Uterus (tissue), 4 donors: ENCODE data around the gene GPR162. TPM values are rescaled to one million over a fixed set of nuclear protein-coding genes. Genes with fewer than 3 reads are reported as not detected.

ENCODE experiments used
- DNase-seq, 2 donors: peaks; one replicate each; pipeline ENCODE4 v3.0.0-alpha.2; 2019 to 2020
- H3K27ac ChIP-seq, 2 donors: fragments of 200-600 bp; sonication (generic); 1 replicate in 1 of 2; 2 replicates in 1 of 2; pipeline ENCODE4 v1.5.1; 2016 to 2018
- H3K27me3 ChIP-seq, 2 donors: fragments of 200-600 bp; sonication (generic); one replicate each; pipeline ENCODE4 v1.5.1; 2018 to 2019; ENCODE audit warnings: control low read depth in 1 of 2
- H3K36me3 ChIP-seq, 2 donors: fragments of 200-600 bp; sonication (generic); one replicate each; pipeline ENCODE4 v1.5.1; 2019; ENCODE audit warnings: control low read depth in 1 of 2
- H3K4me1 ChIP-seq, 2 donors: fragments of 200-600 bp; sonication (generic); one replicate each; pipeline ENCODE4 v1.5.1; 2018 to 2019; ENCODE audit warnings: control low read depth in 1 of 2
- H3K4me3 ChIP-seq, 2 donors: fragments of 200-600 bp; sonication (generic); 1 replicate in 1 of 2; 2 replicates in 1 of 2; pipeline ENCODE4 v1.5.1; 2018 to 2019; ENCODE audit warnings: mild to moderate bottlenecking in 1 of 2
- H3K9me3 ChIP-seq, 2 donors: fragments of 200-600 bp; sonication (generic); one replicate each; pipeline ENCODE4 v1.5.1; 2019; ENCODE audit warnings: control low read depth in 1 of 2
- POLR2A ChIP-seq, 2 donors: fragments of 450-650 bp; IDR thresholded peaks; one replicate each; pipeline ENCODE4 v1.6.1; 2016; ENCODE audit warnings: antibody characterized with exemption in 2 of 2, mild to moderate bottlenecking in 1 of 2, moderate library complexity in 1 of 2
- intact Hi-C: fragments of 100-400 bp; cut with DNase I; formaldehyde crosslinking; loops from one replicate; pipeline ENCODE4 v1.15.1; 2023; ENCODE audit warnings: low total_unique reads
- total RNA-seq, 4 donors: library from RNA; depleted of rRNA in 3 of 4; stranded (reverse); fragments of >200 nt in 3 of 4; gene quantifications; one replicate each; pipeline versions ENCODE4 v1.1.0 to v1.2.4, GENCODE V29; 2014 to 2023
- TF ChIP-seq, protein P1 (sequence below), 4 experiments: fragments of 200-600 bp in 2 of 4; fragments of 450-650 bp in 2 of 4; sonication (generic) in 2 of 4; IDR thresholded peaks; one replicate each; pipeline ENCODE4 v1.5.1; 2016 to 2019; ENCODE audit warnings: antibody characterized with exemption in 4 of 4, mild to moderate bottlenecking in 2 of 4, moderate library complexity in 1 of 4
- donor health status: DM: yes; HTN: yes; CAD: no.

GPR162 gene
- total RNA-seq, 4 donors from 2014 or later: 0.29 to 23.1 (median 3.4) TPM

DNA sequence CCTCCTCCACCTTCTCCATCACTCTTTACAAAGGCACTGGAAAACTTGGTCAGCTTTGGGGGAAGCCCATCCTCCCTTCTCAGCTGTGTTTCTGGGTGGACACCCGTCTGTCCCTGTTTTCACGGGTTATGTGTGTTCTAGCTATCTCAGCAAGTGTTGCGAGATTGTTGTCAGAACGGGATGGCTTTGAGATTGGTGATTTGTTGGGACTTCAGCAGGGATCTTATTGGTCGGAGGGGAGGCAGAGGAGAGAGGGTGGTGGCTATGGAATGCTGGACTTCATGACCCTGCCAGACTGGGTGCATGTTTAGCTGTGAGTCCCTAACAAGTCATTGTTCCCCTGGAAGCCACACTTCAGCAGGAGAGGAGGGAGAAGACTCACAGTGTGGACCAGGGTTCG is 32.4 kb downstream of the GPR162 start:
- H3K27ac ChIP-seq: no peak overlapping the region
- no peak overlapping the region for H3K4me3 ChIP-seq
- intact Hi-C loops: no loop called here
- no peak for DNase-seq
- TF ChIP-seq POLR2A (IDR thresholded peaks at IDR 0.05): no peak
- TF ChIP-seq, protein P1, sequence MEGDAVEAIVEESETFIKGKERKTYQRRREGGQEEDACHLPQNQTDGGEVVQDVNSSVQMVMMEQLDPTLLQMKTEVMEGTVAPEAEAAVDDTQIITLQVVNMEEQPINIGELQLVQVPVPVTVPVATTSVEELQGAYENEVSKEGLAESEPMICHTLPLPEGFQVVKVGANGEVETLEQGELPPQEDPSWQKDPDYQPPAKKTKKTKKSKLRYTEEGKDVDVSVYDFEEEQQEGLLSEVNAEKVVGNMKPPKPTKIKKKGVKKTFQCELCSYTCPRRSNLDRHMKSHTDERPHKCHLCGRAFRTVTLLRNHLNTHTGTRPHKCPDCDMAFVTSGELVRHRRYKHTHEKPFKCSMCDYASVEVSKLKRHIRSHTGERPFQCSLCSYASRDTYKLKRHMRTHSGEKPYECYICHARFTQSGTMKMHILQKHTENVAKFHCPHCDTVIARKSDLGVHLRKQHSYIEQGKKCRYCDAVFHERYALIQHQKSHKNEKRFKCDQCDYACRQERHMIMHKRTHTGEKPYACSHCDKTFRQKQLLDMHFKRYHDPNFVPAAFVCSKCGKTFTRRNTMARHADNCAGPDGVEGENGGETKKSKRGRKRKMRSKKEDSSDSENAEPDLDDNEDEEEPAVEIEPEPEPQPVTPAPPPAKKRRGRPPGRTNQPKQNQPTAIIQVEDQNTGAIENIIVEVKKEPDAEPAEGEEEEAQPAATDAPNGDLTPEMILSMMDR (IDR thresholded peaks at IDR 0.05): no peak
- no peaks in the 10 kb centered on the region for H3K9me3 ChIP-seq
- H3K4me1 ChIP-seq: no peaks in the 10 kb centered on the region
- no peaks in the 10 kb centered on the region for H3K27me3 ChIP-seq
- no peaks in the 10 kb centered on the region for H3K36me3 ChIP-seq

DNA sequence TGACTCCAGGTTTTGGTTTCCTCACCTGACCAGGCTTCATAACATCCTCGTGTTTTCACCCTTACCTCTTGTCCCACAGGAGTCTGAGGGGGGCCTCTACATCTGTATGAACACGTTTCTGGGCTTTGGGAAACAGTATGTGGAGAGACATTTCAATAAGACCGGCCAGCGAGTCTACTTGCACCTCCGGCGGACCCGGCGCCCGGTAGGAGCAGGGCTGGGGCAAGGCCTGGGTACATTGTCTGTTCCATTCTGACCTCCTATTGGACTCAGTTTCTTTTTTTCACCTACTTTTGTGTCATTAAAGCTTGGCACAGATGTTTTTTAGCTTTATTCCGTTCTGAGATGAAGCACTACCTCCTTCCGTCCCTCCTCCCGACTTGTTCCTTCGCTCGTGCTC is 33.7 kb downstream of the GPR162 start:
- H3K27me3 ChIP-seq: no peaks in the 10 kb centered on the region
- intact Hi-C loops: no loop called here
- no peaks in the 10 kb centered on the region for H3K9me3 ChIP-seq
- H3K4me1 ChIP-seq: no peaks in the 10 kb centered on the region
- TF ChIP-seq, protein P1 (IDR thresholded peaks at IDR 0.05): no peak
- TF ChIP-seq POLR2A (IDR thresholded peaks at IDR 0.05): no peak
- no peak overlapping the region for H3K27ac ChIP-seq
- H3K4me3 ChIP-seq: no peak overlapping the region
- no peaks in the 10 kb centered on the region for H3K36me3 ChIP-seq
- DNase-seq: no peak

DNA sequence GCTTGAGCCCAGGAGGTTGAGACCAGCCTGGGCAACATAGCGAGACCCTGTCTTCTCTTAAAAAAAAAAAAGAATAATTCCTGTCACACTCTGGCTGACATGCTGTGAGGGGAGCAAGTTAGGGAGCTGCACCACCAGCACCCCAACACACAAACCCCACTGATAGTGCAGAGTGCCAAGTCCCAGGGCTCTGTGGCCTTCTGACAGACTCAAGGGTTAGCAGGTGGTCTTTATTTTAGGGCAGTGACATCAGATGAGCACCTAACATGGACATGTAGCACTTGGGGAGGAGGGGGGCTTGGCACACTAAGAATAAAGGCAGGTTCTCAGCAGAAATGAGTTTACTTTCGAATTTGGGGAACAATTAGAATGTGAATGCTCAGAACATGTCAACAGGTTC is 37.2 kb downstream of the GPR162 start:
- no peaks in the 10 kb centered on the region for H3K27me3 ChIP-seq
- H3K4me1 ChIP-seq: no peaks in the 10 kb centered on the region
- H3K27ac ChIP-seq: no peak overlapping the region
- no peaks in the 10 kb centered on the region for H3K9me3 ChIP-seq
- intact Hi-C loops: no loop called here
- no peak for TF ChIP-seq POLR2A (IDR thresholded peaks at IDR 0.05)
- TF ChIP-seq, protein P1 (IDR thresholded peaks at IDR 0.05): no peak
- H3K36me3 ChIP-seq: no peaks in the 10 kb centered on the region
- no peak overlapping the region for H3K4me3 ChIP-seq
- DNase-seq: no peak

DNA sequence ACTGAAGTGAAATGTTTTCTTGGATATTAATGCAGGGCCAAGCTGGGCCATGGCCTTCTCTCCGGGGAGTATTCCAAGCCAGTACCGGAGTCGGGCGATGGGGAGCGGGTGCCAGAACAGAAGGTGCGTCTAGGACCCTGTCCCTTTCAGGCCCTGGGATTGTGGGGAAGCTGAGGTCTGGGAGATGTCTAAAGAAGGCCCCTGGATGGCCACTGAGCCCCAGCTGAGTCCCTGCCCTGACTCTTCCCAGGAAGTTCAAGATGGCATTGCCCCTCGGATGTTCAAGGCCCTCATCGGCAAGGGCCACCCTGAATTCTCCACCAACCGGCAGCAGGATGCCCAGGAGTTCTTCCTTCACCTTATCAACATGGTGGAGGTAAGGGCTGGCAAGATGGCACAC is 38.5 kb downstream of the GPR162 start:
- no peaks in the 10 kb centered on the region for H3K36me3 ChIP-seq

DNA sequence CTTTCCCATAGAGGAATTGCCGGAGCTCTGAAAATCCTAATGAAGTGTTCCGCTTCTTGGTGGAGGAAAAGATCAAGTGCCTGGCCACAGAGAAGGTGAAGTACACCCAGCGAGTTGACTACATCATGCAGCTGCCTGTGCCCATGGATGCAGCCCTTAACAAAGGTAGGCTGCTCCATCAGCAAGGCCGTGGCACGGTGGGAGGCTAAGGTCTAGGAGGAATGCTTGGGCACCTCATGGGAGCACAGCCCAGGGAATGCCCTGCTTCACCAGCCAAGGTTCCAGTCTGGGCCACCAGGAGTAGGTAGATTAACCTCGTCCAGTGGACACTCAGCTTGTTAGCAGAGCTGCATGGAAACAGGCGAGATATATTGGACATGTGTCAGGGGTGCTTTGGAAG is 39.3 kb downstream of the GPR162 start:
- TF ChIP-seq POLR2A (IDR thresholded peaks at IDR 0.05): no peak
- TF ChIP-seq, protein P1 (IDR thresholded peaks at IDR 0.05): no peak
- H3K36me3 ChIP-seq: no peaks in the 10 kb centered on the region
- no peaks in the 10 kb centered on the region for H3K27me3 ChIP-seq
- intact Hi-C loops: no loop called here
- no peak overlapping the region for H3K27ac ChIP-seq
- H3K9me3 ChIP-seq: no peaks in the 10 kb centered on the region
- no peak overlapping the region for H3K4me3 ChIP-seq
- no peak for DNase-seq
- H3K4me1 ChIP-seq: no peaks in the 10 kb centered on the region

More for the DNA sequence above, 38.5 kb downstream of the GPR162 start:
- H3K9me3 ChIP-seq: no peaks in the 10 kb centered on the region
- DNase-seq: no peak
- intact Hi-C loops: no loop called here
- H3K27me3 ChIP-seq: no peaks in the 10 kb centered on the region
- no peaks in the 10 kb centered on the region for H3K4me1 ChIP-seq
- H3K27ac ChIP-seq: no peak overlapping the region
- no peak overlapping the region for H3K4me3 ChIP-seq
- TF ChIP-seq, protein P1 (IDR thresholded peaks at IDR 0.05): no peak
- TF ChIP-seq POLR2A (IDR thresholded peaks at IDR 0.05): no peak
